RWPE2 (cell line): Measurements from ENCODE around the gene SYCE3.

ENCODE experiments used
- ATAC-seq: fragments of 200-7000 bp; cut with Tn5 transposase; 3 replicates; pipeline ENCODE4 v1.9.1; 2021; ENCODE audit warnings: low read depth
- DNase-seq: peaks from one replicate; pipeline ENCODE4 v3.0.0-alpha.2; 2020; ENCODE audit warnings: low spot score
- H3K27ac ChIP-seq: fragments of 450-650 bp; 2 replicates; pipeline ENCODE4 v1.5.1; 2017; ENCODE audit warnings: mild to moderate bottlenecking; ENCODE audit not compliant: poor library complexity, severe bottlenecking
- H3K27me3 ChIP-seq: fragments of 250-450 bp; sonication (Bioruptor Pico); 2 replicates; pipeline ENCODE4 v1.5.1; 2021; ENCODE audit warnings: mild to moderate bottlenecking, moderate library complexity; ENCODE audit not compliant: insufficient read depth, poor library complexity, severe bottlenecking
- H3K36me3 ChIP-seq: fragments of 250-450 bp; sonication (Bioruptor Pico); 2 replicates; pipeline ENCODE4 v1.5.1; 2020; ENCODE audit warnings: low read depth, mild to moderate bottlenecking, moderate library complexity
- H3K4me1 ChIP-seq: fragments of 250-450 bp; sonication (Bioruptor Pico); 2 replicates; pipeline ENCODE4 v1.5.1; 2021; ENCODE audit warnings: mild to moderate bottlenecking, moderate library complexity; ENCODE audit not compliant: insufficient read depth, poor library complexity, severe bottlenecking
- H3K4me3 ChIP-seq: fragments of 250-450 bp; sonication (Bioruptor Pico); 2 replicates; pipeline ENCODE4 v1.5.1; 2021; ENCODE audit warnings: mild to moderate bottlenecking, moderate library complexity; ENCODE audit not compliant: severe bottlenecking
- H3K9me3 ChIP-seq: fragments of 250-450 bp; sonication (Bioruptor Pico); 2 replicates; pipeline ENCODE4 v1.5.1; 2021; ENCODE audit warnings: mild to moderate bottlenecking, moderate library complexity; ENCODE audit not compliant: severe bottlenecking
- CTCF ChIP-seq: fragments of 450-650 bp; IDR thresholded peaks from one replicate; pipeline ENCODE4 v1.5.1; 2017; ENCODE audit warnings: mild to moderate bottlenecking, moderate library complexity; ENCODE audit not compliant: poor library complexity, severe bottlenecking

The SYCE3 gene

GRCh38 chr22:50553310-50553709 lies 9.4 kb downstream of the SYCE3 start:
- no peak overlapping the region for H3K27ac ChIP-seq
- no peaks in the 10 kb centered on the region for H3K27me3 ChIP-seq
- DNase-seq (no peak), ATAC-seq (no peak)
- no peak for TF ChIP-seq CTCF
- no peak overlapping the region for H3K4me3 ChIP-seq
- H3K36me3 ChIP-seq: no peaks in the 10 kb centered on the region
- H3K9me3 ChIP-seq: no peaks in the 10 kb centered on the region
- H3K4me1 ChIP-seq: no peaks in the 10 kb centered on the region

GRCh38 chr22:50551160-50551752 lies 11.5 kb downstream of the SYCE3 start:
- H3K4me3 ChIP-seq: no peak overlapping the region
- no peaks in the 10 kb centered on the region for H3K36me3 ChIP-seq
- ATAC-seq: no peak
- no peaks in the 10 kb centered on the region for H3K9me3 ChIP-seq
- H3K4me1 ChIP-seq: no peaks in the 10 kb centered on the region
- H3K27ac ChIP-seq: no peak overlapping the region
- H3K27me3 ChIP-seq: no peaks in the 10 kb centered on the region
- DNase-seq: no peak
- TF ChIP-seq CTCF: no peak

- H3K27ac ChIP-seq: no peak overlapping the region
- no peaks in the 10 kb centered on the region for H3K9me3 ChIP-seq
- H3K27me3 ChIP-seq: no peaks in the 10 kb centered on the region
- H3K4me3 ChIP-seq: no peak overlapping the region
- DNase-seq (no peak), ATAC-seq (no peak)
- H3K4me1 ChIP-seq: no peaks in the 10 kb centered on the region
- no peak for TF ChIP-seq CTCF
- no peaks in the 10 kb centered on the region for H3K36me3 ChIP-seq
These were observed 12.3 kb downstream of the SYCE3 start for GRCh38 chr22:50550395-50550794.

- no peak for DNase-seq
These were observed 13.6 kb downstream of the SYCE3 start for GRCh38 chr22:50548921-50549790.

More at GRCh38 chr22:50548921-50549790, 13.6 kb downstream of the SYCE3 start:
- H3K4me1 ChIP-seq: peaks cover 6% of the 10 kb centered on the region
- no peak for ATAC-seq
- H3K9me3 ChIP-seq: no peaks in the 10 kb centered on the region
- H3K27me3 ChIP-seq: no peaks in the 10 kb centered on the region
- no peak overlapping the region for H3K27ac ChIP-seq
- no peak for TF ChIP-seq CTCF
- H3K4me3 ChIP-seq: no peak overlapping the region
- no peaks in the 10 kb centered on the region for H3K36me3 ChIP-seq
